Measurements from ENCODE around the gene SEMA6B.

DNA sequence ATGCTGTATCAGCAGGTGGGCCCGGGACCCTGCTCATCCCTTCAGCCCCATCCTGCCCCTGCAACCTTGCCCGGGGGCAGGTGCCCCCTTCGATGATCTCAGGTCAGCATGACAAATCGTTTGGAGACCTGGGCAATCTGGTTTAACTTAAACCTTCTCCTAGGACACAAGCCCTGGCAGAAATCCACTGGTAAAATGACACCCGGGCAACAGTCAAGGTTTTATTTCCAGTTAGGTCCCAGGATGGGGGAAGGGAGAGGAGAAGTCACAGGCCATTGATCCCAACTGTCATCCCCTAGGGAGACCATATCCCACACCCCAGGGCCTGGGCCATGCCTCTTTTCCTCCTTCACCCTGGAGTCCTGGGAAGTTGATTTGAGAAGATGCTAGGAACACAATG, 22.7 kb downstream of the SEMA6B start:
- TF ChIP-seq POLR2A (IDR thresholded peaks at IDR 0.05) = no peak
- TF ChIP-seq, protein P1, sequence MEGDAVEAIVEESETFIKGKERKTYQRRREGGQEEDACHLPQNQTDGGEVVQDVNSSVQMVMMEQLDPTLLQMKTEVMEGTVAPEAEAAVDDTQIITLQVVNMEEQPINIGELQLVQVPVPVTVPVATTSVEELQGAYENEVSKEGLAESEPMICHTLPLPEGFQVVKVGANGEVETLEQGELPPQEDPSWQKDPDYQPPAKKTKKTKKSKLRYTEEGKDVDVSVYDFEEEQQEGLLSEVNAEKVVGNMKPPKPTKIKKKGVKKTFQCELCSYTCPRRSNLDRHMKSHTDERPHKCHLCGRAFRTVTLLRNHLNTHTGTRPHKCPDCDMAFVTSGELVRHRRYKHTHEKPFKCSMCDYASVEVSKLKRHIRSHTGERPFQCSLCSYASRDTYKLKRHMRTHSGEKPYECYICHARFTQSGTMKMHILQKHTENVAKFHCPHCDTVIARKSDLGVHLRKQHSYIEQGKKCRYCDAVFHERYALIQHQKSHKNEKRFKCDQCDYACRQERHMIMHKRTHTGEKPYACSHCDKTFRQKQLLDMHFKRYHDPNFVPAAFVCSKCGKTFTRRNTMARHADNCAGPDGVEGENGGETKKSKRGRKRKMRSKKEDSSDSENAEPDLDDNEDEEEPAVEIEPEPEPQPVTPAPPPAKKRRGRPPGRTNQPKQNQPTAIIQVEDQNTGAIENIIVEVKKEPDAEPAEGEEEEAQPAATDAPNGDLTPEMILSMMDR (IDR thresholded peaks at IDR 0.05) = no peak
- no peak for TF ChIP-seq POLR2AphosphoS5 (IDR thresholded peaks at IDR 0.05)

Measured in breast epithelium (tissue), 3 donors.